WERI-Rb-1 (cell line): ENCODE data around the gene DCAF17.

Experiments
- DNase-seq: peaks from one replicate; pipeline ENCODE4 v3.0.0-alpha.2; 2020
- H3K27ac ChIP-seq: fragments of 250-450 bp; sonication (Bioruptor Pico); 2 replicates; pipeline ENCODE4 v1.5.1; 2020; ENCODE audit warnings: mild to moderate bottlenecking, moderate library complexity
- H3K27me3 ChIP-seq: fragments of 250-450 bp; sonication (Bioruptor Pico); 2 replicates; pipeline ENCODE4 v1.5.1; 2021; ENCODE audit warnings: mild to moderate bottlenecking, low read depth, moderate library complexity; ENCODE audit not compliant: insufficient read depth, severe bottlenecking
- H3K36me3 ChIP-seq: fragments of 250-450 bp; sonication (Bioruptor Pico); 2 replicates; pipeline ENCODE4 v1.5.1; 2020; ENCODE audit warnings: mild to moderate bottlenecking, moderate library complexity
- H3K4me3 ChIP-seq: 2 replicates; pipeline ENCODE4 v1.5.1; 2011; ENCODE audit warnings: low read depth, mild to moderate bottlenecking, control low read depth, low read length
- H3K9me3 ChIP-seq: fragments of 250-450 bp; sonication (Bioruptor Pico); 2 replicates; pipeline ENCODE4 v1.5.1; 2021; ENCODE audit warnings: mild to moderate bottlenecking, moderate library complexity; ENCODE audit not compliant: severe bottlenecking
- TF ChIP-seq, protein P1 (sequence below): IDR thresholded peaks from 2 replicates; pipeline ENCODE4 v1.5.1; 2011; ENCODE audit warnings: low read depth, mild to moderate bottlenecking, control low read depth, inconsistent platforms, low read length

The DCAF17 gene, protein sequence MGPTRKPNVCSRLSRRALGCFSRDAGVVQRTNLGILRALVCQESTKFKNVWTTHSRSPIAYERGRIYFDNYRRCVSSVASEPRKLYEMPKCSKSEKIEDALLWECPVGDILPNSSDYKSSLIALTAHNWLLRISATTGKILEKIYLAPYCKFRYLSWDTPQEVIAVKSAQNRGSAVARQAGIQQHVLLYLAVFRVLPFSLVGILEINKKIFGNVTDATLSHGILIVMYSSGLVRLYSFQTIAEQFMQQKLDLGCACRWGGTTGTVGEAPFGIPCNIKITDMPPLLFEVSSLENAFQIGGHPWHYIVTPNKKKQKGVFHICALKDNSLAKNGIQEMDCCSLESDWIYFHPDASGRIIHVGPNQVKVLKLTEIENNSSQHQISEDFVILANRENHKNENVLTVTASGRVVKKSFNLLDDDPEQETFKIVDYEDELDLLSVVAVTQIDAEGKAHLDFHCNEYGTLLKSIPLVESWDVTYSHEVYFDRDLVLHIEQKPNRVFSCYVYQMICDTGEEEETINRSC

DNA sequence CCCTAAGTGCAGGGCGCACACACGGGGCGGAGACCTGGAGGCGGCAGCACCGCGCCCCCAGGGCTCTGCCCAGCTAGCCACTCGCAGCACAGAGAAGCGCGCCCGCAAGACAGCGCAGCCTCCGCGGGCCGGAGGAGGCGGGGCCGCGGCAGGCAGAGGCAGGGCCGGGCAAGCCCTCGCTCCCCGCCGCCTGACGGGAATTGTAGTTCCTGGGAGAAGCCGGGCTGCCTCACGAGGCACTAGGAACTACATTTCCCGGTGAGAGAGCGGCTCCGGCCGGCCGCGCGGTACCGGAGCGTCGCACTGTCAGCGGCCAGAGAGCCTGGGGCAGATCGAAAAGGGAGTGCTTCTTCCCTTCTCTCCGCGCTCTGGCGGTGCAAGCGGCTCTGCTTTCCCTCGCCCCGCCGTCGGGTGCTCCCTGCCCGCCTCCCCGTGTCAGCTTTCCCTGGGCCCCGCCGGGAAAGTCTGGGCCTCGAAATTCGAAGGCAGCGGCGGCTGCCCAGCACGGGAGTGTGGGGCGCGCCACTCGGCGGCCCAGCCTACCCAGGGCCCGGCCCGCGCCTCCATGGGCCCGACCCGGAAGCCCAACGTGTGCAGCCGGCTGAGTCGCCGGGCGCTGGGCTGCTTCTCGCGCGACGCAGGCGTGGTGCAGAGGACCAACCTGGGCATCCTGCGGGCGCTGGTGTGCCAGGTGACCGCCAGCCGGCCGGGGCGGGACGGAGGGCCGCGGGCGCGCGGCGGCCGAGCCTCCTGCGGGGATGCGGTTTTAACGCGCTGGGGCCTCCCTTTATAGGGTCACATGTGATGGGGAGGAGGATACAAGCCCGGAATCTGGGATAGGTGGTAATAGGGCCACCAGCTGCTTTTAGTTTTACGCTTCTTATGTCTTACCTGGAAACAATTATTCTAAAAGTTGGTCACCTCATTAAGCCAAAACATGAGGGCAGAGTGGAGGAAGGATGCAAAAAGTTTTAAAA is at the start of gene DCAF17:
Gene DCAF17, plus strand, starts transcription at position 214 of the 977 bp plus-strand sequence. Its CDS starts 352 bp downstream, at position 566.
- DNase-seq, result peak; percentile 97
- Histone ChIP-seq H3K9me3 (peaks cover 5% of the 10 kb centered on the region), H3K36me3 (peaks cover 32% of the 10 kb centered on the region), H3K27me3 (no peaks in the 10 kb centered on the region), H3K4me3 (peak within 1 kb of the TSS; percentile 81), H3K27ac (peak within 1 kb of the TSS; percentile 88)
- TF ChIP-seq, protein P1, sequence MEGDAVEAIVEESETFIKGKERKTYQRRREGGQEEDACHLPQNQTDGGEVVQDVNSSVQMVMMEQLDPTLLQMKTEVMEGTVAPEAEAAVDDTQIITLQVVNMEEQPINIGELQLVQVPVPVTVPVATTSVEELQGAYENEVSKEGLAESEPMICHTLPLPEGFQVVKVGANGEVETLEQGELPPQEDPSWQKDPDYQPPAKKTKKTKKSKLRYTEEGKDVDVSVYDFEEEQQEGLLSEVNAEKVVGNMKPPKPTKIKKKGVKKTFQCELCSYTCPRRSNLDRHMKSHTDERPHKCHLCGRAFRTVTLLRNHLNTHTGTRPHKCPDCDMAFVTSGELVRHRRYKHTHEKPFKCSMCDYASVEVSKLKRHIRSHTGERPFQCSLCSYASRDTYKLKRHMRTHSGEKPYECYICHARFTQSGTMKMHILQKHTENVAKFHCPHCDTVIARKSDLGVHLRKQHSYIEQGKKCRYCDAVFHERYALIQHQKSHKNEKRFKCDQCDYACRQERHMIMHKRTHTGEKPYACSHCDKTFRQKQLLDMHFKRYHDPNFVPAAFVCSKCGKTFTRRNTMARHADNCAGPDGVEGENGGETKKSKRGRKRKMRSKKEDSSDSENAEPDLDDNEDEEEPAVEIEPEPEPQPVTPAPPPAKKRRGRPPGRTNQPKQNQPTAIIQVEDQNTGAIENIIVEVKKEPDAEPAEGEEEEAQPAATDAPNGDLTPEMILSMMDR, result no peak

DNA sequence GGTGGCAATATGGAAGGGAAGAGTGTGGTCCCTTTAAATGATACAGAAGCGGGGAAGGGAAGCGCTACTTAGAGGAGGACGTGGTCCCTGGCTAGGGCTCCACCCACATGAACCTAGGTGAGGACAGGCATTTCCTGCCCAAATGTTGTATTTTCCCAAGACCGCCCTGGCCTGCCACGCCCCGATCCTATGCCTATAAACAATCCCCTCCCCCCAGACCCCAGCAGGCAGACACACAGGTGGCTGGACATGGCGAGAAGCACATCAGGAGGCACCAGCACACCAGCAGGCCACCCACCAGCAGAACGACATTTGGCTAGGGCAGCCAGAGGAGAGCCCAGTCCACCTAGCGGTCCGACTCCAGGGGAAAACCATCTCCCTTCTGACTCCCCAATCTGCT is 47.4 kb upstream of the DCAF17 start:
- H3K9me3 ChIP-seq, result no peaks in the 10 kb centered on the region
- H3K4me3 ChIP-seq, result no peak overlapping the region
- H3K36me3 ChIP-seq, result no peaks in the 10 kb centered on the region
- H3K27me3 ChIP-seq, result no peaks in the 10 kb centered on the region
- no peak for DNase-seq
- TF ChIP-seq, protein P1, result no peak
- H3K27ac ChIP-seq, result no peak overlapping the region

DNA sequence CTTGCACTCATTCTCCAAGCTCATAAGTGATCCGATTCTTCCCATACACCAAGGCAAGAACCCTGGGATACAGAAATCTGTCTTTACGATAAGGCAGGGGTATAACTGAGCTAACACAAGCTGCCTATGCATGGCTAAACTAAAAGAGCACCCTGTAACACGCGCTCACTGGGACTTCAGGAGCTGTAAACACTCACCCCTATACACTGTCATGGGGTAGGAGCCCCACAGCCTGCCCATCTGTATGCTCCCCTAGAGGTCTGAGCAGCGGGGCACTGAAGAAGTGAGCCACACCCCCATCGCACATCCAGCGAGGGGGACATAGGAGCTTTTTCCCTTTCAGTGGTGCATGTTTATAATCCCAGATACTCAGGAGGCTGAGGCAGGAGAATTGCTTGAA is 47.0 kb upstream of the DCAF17 start:
- Histone ChIP-seq H3K27me3 (no peaks in the 10 kb centered on the region), H3K9me3 (no peaks in the 10 kb centered on the region), H3K27ac (no peak overlapping the region), H3K36me3 (no peaks in the 10 kb centered on the region), H3K4me3 (no peak overlapping the region)
- no peak for DNase-seq
- TF ChIP-seq, protein P1, result no peak

DNA sequence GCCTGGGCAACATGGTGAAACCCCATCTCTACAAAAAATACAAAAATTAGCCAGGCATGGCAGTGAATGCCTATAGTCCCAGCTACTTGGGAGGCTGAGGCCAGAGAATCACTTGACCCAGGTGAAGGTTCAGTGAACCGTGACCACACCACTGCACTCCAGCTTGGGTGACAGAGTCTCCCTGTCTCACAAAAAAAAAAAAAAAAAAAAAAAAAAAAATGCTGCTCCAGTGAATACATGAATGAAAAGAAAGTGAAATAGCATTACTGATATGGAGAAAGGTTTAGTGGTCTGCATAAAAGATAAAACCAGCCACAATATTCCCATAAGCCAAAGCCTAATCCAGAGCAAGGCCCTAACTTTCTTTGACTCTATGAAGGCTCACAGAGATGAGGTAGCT is 44.7 kb upstream of the DCAF17 start:
- DNase-seq, result no peak
- Histone ChIP-seq H3K27me3 (no peaks in the 10 kb centered on the region), H3K36me3 (no peaks in the 10 kb centered on the region), H3K9me3 (no peaks in the 10 kb centered on the region), H3K27ac (no peak overlapping the region), H3K4me3 (no peak overlapping the region)
- TF ChIP-seq, protein P1, result no peak

DNA sequence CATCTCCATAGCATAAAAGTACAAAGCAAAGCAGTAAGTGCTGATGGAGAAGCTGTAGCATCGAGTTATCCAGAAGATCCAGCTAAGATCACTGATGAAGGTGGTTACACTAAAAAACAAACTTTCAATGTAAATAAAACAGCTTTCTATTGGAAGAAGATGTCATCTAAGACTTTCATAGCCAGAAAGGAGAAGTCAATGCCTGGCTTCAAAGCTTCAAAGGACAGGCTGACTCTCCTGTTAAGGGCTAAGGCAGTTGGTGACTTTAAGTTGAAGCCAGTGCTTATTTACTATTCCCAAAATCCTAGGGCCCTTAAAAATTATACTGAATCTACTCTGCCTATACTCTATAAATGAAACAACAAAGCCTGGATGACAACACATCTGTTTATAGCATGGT is 44.2 kb upstream of the DCAF17 start:
- Histone ChIP-seq H3K27me3 (no peaks in the 10 kb centered on the region), H3K4me3 (no peak overlapping the region), H3K27ac (no peak overlapping the region), H3K9me3 (no peaks in the 10 kb centered on the region), H3K36me3 (no peaks in the 10 kb centered on the region)
- TF ChIP-seq, protein P1, result no peak
- no peak for DNase-seq
